SH-SY5Y (cell line): ENCODE measurements around the gene GPR161.

Experiments
- GATA2 ChIP-seq: IDR thresholded peaks from 2 replicates; pipeline ENCODE4 v1.6.1; 2011; ENCODE audit warnings: mild to moderate bottlenecking, low read depth, low read length
- GATA3 ChIP-seq: IDR thresholded peaks from 2 replicates; pipeline ENCODE4 v1.6.1; 2011; ENCODE audit warnings: low read depth, mild to moderate bottlenecking, low read length, moderate library complexity

- TF ChIP-seq GATA3 (no peak), GATA2 (no peak)
These were observed 46.3 kb downstream of the GPR161 start for GRCh38 chr1:168090395-168090794.
